Endothelial cell of umbilical vein (primary cell): ENCODE results near the gene RAB1B.

ENCODE experiments used
- CTCF ChIP-seq, 2 donors: IDR thresholded peaks; 1 replicate in 1 of 2; 2 replicates in 1 of 2; pipeline ENCODE4 v1.5.1; 2011; ENCODE audit warnings: low read length in 2 of 2, mild to moderate bottlenecking in 2 of 2, moderate library complexity in 2 of 2, control low read depth in 1 of 2, inconsistent platforms in 1 of 2, low read depth in 1 of 2; ENCODE audit not compliant: insufficient read depth in 1 of 2; ENCODE audit errors: extremely low read depth in 1 of 2
- EZH2 ChIP-seq: IDR thresholded peaks from 2 replicates; pipeline ENCODE4 v1.6.1; 2012; ENCODE audit warnings: borderline replicate concordance, low read depth, mild to moderate bottlenecking, moderate library complexity, low read length, inconsistent platforms; ENCODE audit not compliant: severe bottlenecking
- FOS ChIP-seq: IDR thresholded peaks from 2 replicates; pipeline ENCODE4 v1.6.1; 2011; ENCODE audit warnings: mild to moderate bottlenecking, low read length, moderate library complexity, borderline replicate concordance; ENCODE audit not compliant: insufficient read depth
- POLR2A ChIP-seq: IDR thresholded peaks from 2 replicates; pipeline ENCODE4 v1.6.1; 2012; ENCODE audit warnings: low read depth, mild to moderate bottlenecking, control low read depth, low read length

GRCh38 chr11:66283461-66284105 is 15.1 kb downstream of the RAB1B start:
- TF ChIP-seq POLR2A (no peak), CTCF (IDR thresholded peaks at IDR 0.05; ENCODE audit: extremely low read depth in 1 of 2, insufficient read depth in 1 of 2, low read depth in 1 of 2, low read length in 2 of 2) (no peak), FOS (no peak), EZH2 (no peak)
